Esophagus squamous epithelium (tissue), 4 donors: ENCODE results near the gene APMAP.

ENCODE experiments used
- CTCF ChIP-seq, 6 experiments: fragments of 450-650 bp in 4 of 6; fragments of 200-600 bp in 2 of 6; sonication (generic) in 2 of 6; IDR thresholded peaks; one replicate each; pipeline ENCODE4 v1.5.1; 2016 to 2019; ENCODE audit warnings: antibody characterized with exemption in 6 of 6, mild to moderate bottlenecking in 4 of 6, moderate library complexity in 4 of 6
- POLR2A ChIP-seq, 4 donors: fragments of 450-650 bp; IDR thresholded peaks; one replicate each; pipeline ENCODE4 v1.6.1; 2017; ENCODE audit warnings: antibody characterized with exemption in 4 of 4, mild to moderate bottlenecking in 4 of 4, moderate library complexity in 3 of 4

GRCh38 chr20:24984961-24985640 lies 7.5 kb downstream of the APMAP start:
- TF ChIP-seq POLR2A (IDR thresholded peaks at IDR 0.05): no peak
- no peak for TF ChIP-seq CTCF (IDR thresholded peaks at IDR 0.05)
